ENCODE data around the gene SPO11. TPM values are rescaled to one million over a fixed set of nuclear protein-coding genes. Genes with fewer than 3 reads are reported as not detected.
A peak's percentile ranks its signal among the peaks of the same experiment; 100 is the strongest.

SPO11 gene
- total RNA-seq, 1 donor from 2014 or later: not detected

- no peaks in the 10 kb centered on the region for H3K9me3 ChIP-seq (ENCODE audit: low read depth)
- Mint-ChIP-seq H3K27ac (peak overlapping the region; percentile 57), H3K9me3 (no peaks in the 10 kb centered on the region), H3K4me1 (peaks cover 49% of the 10 kb centered on the region), H3K36me3 (peaks cover 7% of the 10 kb centered on the region), H3K4me3 (peak overlapping the region; percentile 87), H3K27me3 (ENCODE audit: insufficient read depth, low read depth) (peaks cover 6% of the 10 kb centered on the region)
- no peak overlapping the region for H3K27ac ChIP-seq
- H4K20me1 ChIP-seq (ENCODE audit: low read depth): peaks cover 45% of the 10 kb centered on the region
- peaks cover 18% of the 10 kb centered on the region for H3K27me3 ChIP-seq
- no peak for TF ChIP-seq CTCF (IDR thresholded peaks at IDR 0.05)
- TF ChIP-seq EZH2 (IDR thresholded peaks at IDR 0.05): no peak
- no peak for TF ChIP-seq EZH2phosphoT487 (IDR thresholded peaks at IDR 0.05)
- H3K4me3 ChIP-seq: peak overlapping the region; percentile 75
- peak overlapping the region; percentile 87 for H3K4me2 ChIP-seq
- H3K4me1 ChIP-seq: peaks cover 33% of the 10 kb centered on the region
- H3F3A ChIP-seq (ENCODE audit: low read depth): peaks cover 51% of the 10 kb centered on the region
- H2AFZ ChIP-seq (replicated peaks): no peak overlapping the region
- no peaks in the 10 kb centered on the region for H3K36me3 ChIP-seq
- DNase-seq (ENCODE audit: low spot score): peak; percentile 54
- peak overlapping the region; percentile 39 for H3K9ac ChIP-seq
- peaks cover 45% of the 10 kb centered on the region for H3K79me2 ChIP-seq (ENCODE audit: low read depth)
Measured at GRCh38 chr20:57391439-57392301, 62.1 kb downstream of the SPO11 start.

GRCh38 chr20:57392512-57393271 is 63.1 kb downstream of the SPO11 start:
- Histone ChIP-seq H3K36me3 (no peaks in the 10 kb centered on the region), H4K20me1 (ENCODE audit: low read depth) (peaks cover 53% of the 10 kb centered on the region), H3K27ac (no peak overlapping the region), H3K9ac (no peak overlapping the region), H3K79me2 (ENCODE audit: low read depth) (peaks cover 55% of the 10 kb centered on the region), H3F3A (ENCODE audit: low read depth) (peaks cover 52% of the 10 kb centered on the region), H3K4me2 (peak overlapping the region; percentile 87), H3K27me3 (peaks cover 18% of the 10 kb centered on the region), H3K4me1 (peaks cover 33% of the 10 kb centered on the region), H3K9me3 (ENCODE audit: low read depth) (no peaks in the 10 kb centered on the region), H3K4me3 (peak overlapping the region; percentile 75), H2AFZ (replicated peaks) (no peak overlapping the region)
- H3K4me3 Mint-ChIP-seq: peak overlapping the region; percentile 87
- peaks cover 7% of the 10 kb centered on the region for H3K36me3 Mint-ChIP-seq
- no peak for DNase-seq (ENCODE audit: low spot score)
- H3K27ac Mint-ChIP-seq: no peak overlapping the region
- peaks cover 54% of the 10 kb centered on the region for H3K4me1 Mint-ChIP-seq
- TF ChIP-seq CTCF (IDR thresholded peaks at IDR 0.05) (no peak), EZH2phosphoT487 (IDR thresholded peaks at IDR 0.05) (no peak), EZH2 (IDR thresholded peaks at IDR 0.05) (no peak)
- no peaks in the 10 kb centered on the region for H3K9me3 Mint-ChIP-seq
- H3K27me3 Mint-ChIP-seq (ENCODE audit: insufficient read depth, low read depth): peaks cover 6% of the 10 kb centered on the region

Small RNA genes lying within 50 kb of the gene (microRNA-seq; reads per million reads assigned to microRNA genes)
- not detected for gene MIR4325

Small RNA genes lying within 50 kb of the gene (small RNA-seq; reads per million reads assigned to genes)
- gene MIR4325: not detected
- gene RF00019: not detected
- not detected for gene RPL39P39

Other genes with a start within 250 kb of the SPO11 start
- gene BMP7, start 63.2 kb upstream of the SPO11 start, total RNA-seq (ENCODE audit: low replicate concordance): 11.2 and 31.1 TPM in 2 replicates
- gene RAE1, start 21.5 kb downstream of the SPO11 start, total RNA-seq (ENCODE audit: low replicate concordance): 50.2 and 77.6 TPM in 2 replicates
- gene RBM38, start 61.6 kb downstream of the SPO11 start, total RNA-seq (ENCODE audit: low replicate concordance): 26.6 and 53.4 TPM in 2 replicates
- 0.34 TPM in 1 of 2 replicates, not detected in the other for gene CTCFL, start 195.3 kb downstream of the SPO11 start, total RNA-seq (ENCODE audit: low replicate concordance)
- not detected in 2 replicates for gene PCK1, start 231.3 kb downstream of the SPO11 start, total RNA-seq (ENCODE audit: low replicate concordance)